Epithelial cell of prostate (primary cell): Measurements from ENCODE around the gene RTL5.
"Not testable (repeated sequence)": the region's sequence is repeated elsewhere in the genome, so short reads cannot be mapped to it uniquely, and the experiment has no call there.

Source experiments
- DNase-seq: peaks from one replicate; pipeline ENCODE4 v3.0.0-alpha.2; 2011; ENCODE audit warnings: low read depth, low spot score
- H3K27ac ChIP-seq: fragments of 450-650 bp; 2 replicates; pipeline ENCODE4 v1.5.1; 2017; ENCODE audit warnings: mild to moderate bottlenecking

RTL5 gene

GRCh38 chrX:72131317-72132294 is at the start of gene RTL5:
Gene RTL5, minus strand, starts transcription at chrX:72131915.
- DNase-seq = no peak
- H3K27ac ChIP-seq = no peak within 1 kb of the TSS

DNA sequence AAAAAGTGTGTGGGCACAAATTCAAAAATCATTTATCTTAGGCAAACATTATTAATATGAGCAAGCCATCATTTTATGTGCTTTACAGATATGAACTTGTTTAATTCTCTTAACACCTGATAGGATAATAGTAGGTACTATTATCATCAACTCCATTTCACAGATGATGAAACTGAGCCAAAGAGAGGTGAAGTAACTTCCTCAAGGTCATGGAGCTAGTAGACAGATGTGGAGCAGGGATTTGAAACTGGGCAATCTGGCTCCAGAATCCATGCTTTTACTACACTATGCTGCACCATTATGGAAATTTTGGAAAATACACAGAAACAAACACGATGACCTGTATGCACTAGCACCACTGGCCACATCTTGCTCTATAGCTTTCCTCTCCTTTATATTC is 48.8 kb upstream of the RTL5 start:
- H3K27ac ChIP-seq = peak overlapping the region; percentile 67
- no peak for DNase-seq

DNA sequence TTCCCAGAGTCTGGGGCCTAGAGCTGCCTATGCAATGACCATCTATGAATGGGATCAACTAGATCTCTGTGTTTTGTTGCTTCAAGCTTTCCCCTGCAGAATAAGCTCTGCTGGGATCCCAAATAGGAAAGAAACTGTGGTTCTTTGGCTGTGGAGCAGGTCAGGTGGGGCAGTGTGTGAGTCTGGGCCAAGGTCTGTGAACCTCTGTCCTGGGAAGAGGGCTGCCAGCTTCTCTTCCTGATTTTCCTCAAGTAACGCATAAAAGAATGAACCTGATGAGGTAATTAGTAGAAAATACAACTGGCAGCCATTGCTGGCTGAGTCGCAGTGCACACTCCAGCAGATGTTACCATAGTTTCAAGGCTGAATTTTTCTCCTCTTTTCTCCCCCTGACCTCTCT is 45.3 kb upstream of the RTL5 start:
- H3K27ac ChIP-seq = no peak overlapping the region
- no peak for DNase-seq

- H3K27ac ChIP-seq = not testable (repeated sequence)
Observed at GRCh38 chrX:72176289-72176688, 44.6 kb upstream of the RTL5 start.

GRCh38 chrX:72169008-72169728 is 37.5 kb upstream of the RTL5 start:
- no peak for DNase-seq
- no peak overlapping the region for H3K27ac ChIP-seq

More at GRCh38 chrX:72176289-72176688, 44.6 kb upstream of the RTL5 start:
- not testable (repeated sequence) for DNase-seq

DNA sequence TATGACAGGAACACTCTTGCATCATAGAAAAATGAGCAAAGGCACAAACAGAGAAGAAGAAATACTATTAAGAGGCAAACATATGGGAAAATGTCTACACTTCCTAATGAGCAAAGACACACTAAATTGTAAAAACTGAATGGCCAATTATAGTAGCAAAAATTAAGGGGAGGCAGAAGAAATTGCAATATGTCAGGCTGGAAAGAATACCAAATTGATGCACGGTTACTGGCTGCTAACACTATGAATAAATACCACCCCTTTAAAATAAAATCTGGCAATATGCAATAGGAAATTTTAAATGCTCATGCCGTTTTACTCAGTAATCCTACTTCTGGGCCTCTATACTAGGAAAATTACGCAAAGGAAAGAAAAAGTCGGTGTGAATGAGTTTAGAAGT is 33.8 kb upstream of the RTL5 start:
- no peak for DNase-seq
- H3K27ac ChIP-seq = no peak overlapping the region

GRCh38 chrX:72159769-72160168 is 28.1 kb upstream of the RTL5 start:
- H3K27ac ChIP-seq = no peak overlapping the region
- DNase-seq = no peak

DNA sequence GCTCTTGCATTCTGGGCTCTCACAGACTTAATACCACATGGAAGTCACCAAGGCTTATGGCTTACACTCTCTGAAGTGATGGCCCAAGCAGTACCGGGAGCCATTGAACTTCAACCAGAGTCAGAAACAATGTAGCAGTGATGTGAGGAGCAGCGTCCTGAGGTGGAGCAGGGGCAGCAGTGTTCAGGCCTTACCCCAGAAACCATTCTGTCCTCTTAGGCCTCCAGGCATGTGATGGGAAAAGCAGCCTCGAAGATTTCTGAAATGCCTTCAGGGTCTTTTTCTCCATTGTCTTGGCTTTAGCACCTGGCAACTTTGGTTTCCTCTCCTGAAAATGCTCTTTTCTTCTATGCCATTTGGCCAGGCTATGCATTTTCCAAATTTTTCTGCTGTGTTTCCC is 27.1 kb upstream of the RTL5 start:
- no peak overlapping the region for H3K27ac ChIP-seq
- DNase-seq = no peak

DNA sequence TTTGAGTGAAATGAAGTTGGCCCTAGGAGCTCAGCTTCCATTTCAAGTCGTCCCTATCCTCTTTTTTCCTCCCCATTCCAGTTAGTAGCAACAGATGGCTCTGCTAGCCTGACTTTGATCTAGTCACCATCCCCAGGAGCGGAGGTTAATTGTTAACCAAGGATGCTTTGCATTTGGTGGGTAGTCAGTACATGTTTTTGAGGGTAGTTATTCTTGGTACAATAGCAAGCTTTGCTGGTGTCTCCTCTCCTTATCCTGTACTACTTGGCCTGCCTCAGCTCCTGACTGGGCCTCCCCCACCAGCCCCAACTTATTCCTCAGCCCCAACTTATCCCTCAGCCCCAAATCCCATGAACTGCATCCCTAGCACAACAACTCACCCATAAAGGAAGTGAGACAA is 14.8 kb upstream of the RTL5 start:
- H3K27ac ChIP-seq = no peak overlapping the region
- no peak for DNase-seq

GRCh38 chrX:72145181-72145580 is 13.5 kb upstream of the RTL5 start:
- no peak for DNase-seq
- no peak overlapping the region for H3K27ac ChIP-seq

- DNase-seq = no peak
Observed at GRCh38 chrX:72143609-72143907, 11.8 kb upstream of the RTL5 start.

GRCh38 chrX:72142794-72143608 is 11.3 kb upstream of the RTL5 start:
- no peak overlapping the region for H3K27ac ChIP-seq
- no peak for DNase-seq

More at GRCh38 chrX:72143609-72143907, 11.8 kb upstream of the RTL5 start:
- H3K27ac ChIP-seq = no peak overlapping the region

DNA sequence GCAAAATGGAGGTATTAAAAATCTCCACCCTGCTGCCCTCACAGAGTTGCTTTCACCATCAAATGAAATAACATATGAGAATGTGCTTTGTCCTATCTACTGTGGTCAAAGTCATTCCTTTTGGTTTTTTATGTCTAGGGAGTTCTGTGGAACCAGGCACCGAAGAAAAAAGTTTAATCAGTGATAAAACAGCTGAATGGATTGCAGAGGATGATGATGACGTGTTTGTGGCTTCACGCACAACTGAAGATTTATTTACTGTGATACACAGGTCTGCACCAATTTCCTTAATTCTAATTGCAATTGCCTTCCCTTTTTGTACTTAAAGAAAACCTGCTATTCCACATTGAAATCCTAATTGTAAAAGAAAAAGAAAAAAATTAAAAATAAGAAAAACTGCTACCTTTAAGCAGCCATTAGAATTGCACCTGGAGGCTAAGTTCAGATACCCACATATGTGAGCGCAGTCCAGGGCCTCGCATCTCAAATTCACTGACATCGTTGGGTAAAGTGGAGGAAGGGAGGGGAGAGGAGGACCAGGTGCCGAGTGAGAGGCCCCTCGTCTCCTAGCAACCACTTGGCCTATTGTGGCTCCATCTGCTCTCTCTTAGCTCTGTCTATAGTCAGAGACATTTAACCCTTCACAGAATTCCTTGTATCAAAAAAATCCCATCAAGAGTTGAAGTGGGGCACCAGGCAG is 10.5 kb upstream of the RTL5 start:
- DNase-seq = no peak
- no peak overlapping the region for H3K27ac ChIP-seq

DNA sequence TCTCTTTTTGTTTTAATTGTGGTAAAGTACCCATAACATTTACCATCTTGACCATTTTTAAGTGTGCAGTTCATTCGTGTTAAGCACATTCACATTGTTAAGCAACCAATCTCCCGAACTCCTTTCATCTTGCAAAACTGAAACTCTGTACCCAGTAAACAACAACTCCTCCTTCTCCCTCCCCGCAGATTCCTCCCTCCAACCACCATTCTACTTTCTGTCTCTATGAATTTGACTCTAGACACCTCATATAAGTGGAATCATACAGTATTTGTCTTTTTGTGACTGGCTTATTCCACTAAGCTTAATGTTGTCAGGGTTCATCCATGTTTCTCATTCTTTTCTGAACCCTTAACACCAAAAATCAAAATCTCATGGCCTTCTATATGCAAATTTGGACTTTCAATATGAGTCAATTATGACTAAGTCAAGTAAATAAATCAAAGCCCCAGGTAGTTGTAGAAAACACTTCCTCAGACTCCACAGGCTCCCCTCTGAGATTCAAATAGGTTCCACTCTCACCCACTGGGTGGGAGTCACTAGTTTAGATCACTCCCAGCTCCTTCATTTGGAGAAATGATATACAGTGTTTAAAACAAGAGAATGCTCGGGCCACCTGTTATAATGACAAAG is 9.8 kb upstream of the RTL5 start:
- no peak overlapping the region for H3K27ac ChIP-seq
- no peak for DNase-seq

DNA sequence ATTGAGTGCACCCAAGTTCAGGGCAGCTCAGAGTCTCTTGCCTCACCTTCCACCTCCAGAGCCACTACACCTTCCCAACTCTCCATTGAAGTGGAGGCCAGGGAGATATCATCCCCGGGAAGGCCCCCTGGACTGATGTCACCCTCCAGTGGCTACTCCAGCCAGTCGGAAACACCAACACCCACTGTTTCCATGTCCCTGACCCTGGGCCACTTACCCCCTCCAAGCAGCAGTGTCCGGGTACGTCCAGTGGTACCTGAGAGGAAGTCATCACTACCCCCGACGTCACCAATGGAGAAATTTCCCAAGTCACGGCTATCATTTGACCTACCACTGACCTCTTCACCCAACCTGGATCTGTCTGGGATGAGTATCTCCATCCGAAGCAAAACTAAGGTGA is 7.8 kb upstream of the RTL5 start:
- H3K27ac ChIP-seq = no peak overlapping the region
- DNase-seq = no peak

DNA sequence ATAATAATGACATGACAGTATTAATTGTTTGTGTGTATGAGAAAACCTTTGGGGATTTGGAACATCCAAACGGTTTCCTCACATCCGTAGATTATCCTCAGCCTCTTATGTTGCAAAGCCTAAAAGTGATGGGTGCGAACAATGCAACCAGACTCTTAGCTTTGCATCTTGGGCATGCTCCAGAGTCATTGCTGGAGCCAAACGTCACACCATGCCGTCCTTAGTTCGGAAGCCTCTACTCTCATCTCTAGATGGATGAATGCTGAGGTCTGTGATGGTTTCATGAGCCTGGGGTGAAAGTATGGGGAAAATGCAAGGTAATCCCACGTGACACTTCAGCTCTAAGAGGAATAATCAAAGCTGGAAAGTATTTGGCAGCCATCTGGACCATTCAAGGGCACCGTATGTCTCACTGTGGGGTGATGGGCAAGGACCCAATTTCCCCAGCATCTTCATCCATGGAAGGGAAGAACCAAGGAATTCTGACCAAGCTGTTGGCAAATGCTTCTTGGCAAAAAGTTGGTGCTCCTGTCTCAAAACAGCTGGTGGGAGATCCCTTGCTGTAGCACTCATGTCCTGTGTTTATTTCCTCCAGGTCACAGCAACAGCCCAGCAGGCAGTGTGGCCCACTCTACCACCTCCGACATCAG is 6.3 kb upstream of the RTL5 start:
- DNase-seq = no peak
- H3K27ac ChIP-seq = no peak overlapping the region

DNA sequence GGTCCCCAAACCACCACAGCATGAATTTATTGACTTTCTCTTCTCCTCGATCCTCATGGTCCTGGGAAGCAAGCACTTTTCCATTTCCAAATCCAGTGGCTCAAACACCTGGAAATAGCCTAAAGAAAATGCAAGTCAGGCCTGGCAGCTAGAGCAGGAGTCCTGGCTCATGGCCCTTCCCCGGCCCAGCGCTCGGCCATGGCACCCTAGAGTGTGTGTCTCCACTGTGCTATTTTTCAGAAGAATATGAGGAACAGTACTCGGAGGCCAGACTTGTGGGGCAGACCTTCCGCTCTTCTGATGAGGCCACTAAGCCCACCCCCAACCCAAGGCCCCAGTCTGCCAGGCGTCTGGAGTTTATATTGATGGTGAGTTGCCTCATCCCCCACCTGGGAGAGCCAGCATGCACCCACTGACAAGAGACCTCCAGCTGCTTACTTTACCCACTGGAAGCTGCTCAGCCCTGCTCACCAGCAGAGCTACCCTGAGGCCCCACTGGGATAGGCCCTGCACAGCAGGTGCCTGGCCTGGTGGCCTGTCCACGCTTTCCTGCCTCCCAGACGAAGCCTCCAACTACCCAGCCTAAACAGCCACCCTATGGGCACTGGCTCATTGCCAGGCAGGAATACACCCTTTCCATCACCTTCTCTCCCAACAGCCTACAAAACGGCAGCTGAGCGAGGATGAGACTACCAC is 2.3 kb upstream of the RTL5 start:
- no peak overlapping the region for H3K27ac ChIP-seq
- no peak for DNase-seq

GRCh38 chrX:72132456-72132855 is 741 bp upstream of the RTL5 start:
- DNase-seq = no peak
- no peak overlapping the region for H3K27ac ChIP-seq
